CD4-positive, alpha-beta T cell treated with Interleukin-1 beta for 1 hour (primary cell): ENCODE results near the gene STX12.
"Not testable (repeated sequence)": the region's sequence is repeated elsewhere in the genome, so short reads cannot be mapped to it uniquely, and the experiment has no call there.

Experiments
- DNase-seq, 2 donors: peaks; one replicate each; pipeline ENCODE4 v3.0.0-alpha.2; 2020 to 2022

Gene STX12

DNA sequence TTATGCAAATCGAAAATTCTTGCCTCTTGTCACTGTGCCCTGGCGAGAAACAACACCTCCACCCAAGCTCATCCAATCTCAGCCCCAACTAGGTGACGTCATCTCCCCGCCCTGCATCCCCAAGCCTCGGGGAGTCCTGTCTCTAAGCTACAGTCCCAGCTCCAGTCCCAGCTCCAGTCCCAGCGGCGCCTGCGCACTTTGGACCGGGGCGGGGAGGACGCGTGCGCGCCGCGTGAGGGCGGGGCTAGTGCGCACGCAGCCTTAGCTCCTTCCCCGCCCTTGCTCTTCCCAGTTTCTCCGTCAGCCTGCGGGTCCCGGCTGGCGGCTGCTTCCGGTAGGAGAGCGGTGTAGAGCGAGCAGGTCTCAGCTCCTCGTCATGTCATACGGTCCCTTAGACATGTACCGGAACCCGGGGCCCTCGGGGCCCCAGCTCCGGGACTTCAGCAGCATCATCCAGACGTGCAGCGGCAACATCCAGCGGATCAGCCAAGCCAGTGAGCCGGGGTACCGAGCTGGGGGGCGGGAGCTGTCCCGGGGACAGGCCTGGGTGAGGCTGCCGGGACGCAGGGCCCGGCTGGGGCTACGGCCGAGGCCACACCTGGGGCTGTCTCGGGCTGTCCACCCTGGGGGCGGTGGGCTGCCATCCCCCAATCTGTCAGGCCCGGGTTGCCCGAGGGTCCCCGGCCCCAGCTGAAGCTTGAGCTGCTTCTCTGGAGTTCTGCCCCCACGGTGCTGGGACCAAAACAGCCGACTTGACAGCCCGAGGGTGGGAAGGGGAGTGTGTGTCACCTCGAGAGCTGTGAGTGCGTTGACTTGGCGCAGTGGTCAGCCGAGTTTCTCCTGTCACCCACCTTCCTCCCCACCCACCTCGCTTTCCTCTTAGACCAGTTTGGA is at the start of gene STX12:
Gene STX12 (plus strand): TSS at position 288 of the 894 bp plus-strand sequence. CDS start 89 bp downstream, at position 377.
- peak; percentile 99 to 100 for DNase-seq

DNA sequence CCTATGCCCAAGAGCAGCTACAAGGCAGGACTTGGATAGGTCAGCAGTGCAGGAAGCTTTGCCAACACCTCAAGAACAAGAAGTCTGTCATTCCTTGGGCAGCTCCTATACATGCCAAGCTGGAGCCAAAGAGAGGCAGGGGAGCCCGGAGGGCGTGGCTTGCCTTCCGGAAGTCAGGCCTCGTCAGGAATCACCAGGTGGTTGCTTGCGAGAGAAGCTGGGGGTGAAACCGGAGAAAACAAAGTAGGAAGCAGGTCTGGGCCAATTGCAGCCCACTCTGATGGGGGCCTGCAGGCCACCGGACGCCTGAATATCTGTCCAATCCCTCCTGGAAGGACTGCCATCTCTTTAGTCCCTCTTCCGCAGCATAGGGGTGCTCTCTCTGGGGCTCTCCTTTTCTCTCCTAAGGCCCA is 48.1 kb upstream of the STX12 start:
- DNase-seq = peak in 1 of 2 donors; percentile 24

DNA sequence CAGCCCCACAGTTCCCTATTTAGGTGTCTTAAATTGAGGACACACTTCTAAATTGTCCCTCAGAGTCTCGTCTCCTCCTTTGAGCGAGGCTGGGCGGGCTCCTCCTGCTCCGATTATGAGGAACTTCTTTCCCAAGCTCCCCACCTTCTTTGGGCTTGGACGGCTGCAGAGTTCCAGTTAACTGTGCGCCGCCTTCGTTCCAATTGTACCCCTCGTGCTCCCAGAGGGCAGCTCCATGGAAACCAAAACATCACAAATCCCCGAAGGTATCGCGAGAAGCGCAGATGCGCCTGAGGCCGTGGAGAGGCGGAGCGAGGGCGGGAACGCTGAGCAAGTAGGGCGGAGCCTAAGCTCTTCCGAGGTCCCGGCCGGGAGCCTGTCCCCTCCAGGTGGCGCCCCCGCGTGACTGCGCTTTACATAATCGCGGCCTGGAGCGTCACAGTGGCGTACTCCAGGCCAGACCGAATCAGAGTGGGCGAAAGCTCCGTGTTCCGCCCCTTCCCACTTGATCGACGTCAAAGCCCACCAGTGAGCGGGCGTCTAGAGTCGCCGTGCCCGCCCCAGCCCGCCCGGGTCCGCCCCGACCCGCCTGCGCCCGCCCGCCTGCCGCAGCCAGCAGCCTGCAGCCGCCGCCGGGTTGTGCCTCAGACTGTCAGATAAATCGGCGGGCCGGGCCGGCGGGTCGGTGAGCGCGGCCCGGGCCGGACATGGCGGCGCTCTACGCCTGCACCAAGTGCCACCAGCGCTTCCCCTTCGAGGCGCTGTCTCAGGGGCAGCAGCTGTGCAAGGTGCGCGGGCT is 47.4 kb upstream of the STX12 start, which contains the start of gene FAM76A:
Gene FAM76A (plus strand): TSS at position 588 of the 799 bp plus-strand sequence. CDS start 120 bp downstream, at position 708.
- DNase-seq = peak; percentile 100

DNA sequence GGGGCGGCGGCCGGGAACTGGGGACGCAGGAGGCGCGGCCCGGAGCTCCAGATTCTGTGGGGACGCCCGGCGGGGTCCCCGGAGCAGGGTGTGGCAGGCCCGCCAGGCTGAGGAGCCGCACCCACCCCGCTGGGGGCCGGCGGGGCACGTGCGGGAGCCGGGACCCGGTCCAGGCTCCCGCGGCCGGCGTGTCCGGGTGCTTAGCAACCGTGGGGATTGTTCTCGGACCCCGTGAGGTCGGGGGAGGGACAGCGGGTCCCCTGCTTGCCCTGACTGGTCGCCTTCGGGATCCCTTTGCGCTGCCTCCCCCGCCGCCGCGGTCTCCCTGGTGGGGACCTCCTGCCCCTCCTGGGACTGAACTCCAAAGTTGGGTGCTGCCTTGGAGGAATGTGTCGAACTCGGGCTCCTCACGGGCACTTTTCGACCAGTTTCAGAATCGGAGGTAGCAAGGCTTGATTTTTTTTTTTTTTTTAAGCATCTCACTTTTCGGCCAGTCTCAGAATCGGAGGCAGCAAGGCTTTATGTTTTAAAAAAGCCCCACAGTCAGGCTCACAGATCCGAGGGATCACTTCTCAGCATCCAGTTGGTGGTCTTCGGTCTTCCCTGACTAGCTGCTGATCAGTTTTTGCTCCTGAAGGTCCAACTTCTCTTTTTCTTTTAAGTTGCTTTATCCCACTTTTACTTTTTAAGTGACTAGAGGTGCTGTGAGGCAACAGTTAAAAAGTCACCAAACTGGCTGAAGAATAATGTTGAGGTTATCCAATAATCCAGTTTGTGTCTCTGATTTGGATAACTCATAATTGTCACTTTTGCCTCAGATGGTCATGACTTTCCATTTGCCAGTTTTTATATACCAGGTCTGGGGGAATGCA is 46.6 kb upstream of the STX12 start:
- DNase-seq = peak in 1 of 2 donors; percentile 49

DNA sequence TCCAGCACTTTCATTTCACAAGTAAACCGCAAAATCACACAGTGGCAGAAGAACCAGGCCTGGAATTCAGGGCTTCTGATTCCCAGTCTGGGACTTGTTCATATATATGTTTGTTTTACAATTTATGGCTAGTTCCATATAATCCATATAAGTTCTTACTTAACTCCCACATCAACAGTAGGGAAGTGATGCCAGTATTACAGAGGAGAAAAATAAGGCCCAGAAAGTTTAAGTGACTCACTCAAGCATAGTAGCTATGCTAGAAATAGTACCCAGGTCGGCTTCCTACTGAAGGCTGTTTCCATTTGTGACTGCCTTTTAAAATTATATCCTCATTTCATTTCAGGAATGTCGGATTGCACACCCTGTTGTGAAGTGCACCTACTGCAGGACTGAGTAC is 45.9 kb upstream of the STX12 start:
- DNase-seq = no peak

DNA sequence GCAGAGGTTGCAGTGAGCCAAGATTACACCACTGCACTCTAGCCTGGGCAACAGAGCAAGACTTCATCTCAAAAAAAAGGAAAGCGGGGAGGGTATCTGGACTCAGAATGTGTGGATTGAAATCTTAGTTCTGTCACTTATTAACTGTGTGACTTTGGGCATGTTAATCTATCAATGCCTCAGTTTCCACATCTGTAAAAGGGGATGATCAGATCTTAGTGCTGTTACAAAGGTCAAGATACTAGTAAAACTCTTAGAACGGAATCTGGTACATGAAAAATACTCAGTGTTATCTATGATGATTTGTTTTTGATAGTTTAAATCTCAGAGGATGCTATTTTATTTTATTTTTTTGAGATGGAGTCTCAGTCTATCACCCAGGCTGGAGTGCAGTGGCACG is 36.8 kb upstream of the STX12 start:
- DNase-seq = no peak

DNA sequence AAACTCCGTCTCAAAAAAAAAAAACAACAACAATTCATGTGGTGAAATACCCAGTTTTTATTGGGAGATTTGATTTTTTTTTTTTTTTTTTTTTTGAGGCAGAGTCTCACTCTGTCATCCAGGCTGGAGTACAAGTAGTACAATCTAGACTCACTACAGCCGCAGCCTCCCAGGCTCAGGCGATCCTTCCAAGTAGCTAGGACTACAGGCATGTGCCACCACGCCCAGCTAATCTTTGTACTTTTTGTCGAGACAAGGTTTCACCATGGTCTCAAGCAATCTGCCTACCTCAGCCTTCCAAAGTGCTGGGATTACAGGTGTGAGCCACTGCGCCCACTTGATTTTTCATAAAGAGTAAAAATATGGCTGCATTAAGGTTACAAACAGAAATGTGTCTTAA is 31.9 kb upstream of the STX12 start:
- no peak for DNase-seq

DNA sequence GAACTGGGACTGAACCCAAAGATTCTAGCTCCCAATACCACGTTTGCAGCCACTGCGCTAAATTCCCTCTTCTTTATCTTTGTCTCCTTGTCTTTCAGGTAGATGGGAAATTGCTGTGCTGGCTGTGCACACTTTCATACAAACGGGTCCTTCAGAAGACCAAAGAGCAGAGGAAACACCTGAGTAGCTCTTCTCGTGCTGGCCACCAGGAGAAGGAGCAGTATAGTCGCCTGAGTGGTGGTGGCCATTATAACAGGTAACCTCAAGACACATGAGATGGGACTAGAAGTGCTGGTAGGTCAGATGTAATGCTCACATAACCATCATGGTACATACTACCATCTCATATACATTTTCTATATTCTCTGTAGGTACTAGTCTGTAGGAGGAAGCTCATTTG is 28.5 kb upstream of the STX12 start:
- DNase-seq = no peak

DNA sequence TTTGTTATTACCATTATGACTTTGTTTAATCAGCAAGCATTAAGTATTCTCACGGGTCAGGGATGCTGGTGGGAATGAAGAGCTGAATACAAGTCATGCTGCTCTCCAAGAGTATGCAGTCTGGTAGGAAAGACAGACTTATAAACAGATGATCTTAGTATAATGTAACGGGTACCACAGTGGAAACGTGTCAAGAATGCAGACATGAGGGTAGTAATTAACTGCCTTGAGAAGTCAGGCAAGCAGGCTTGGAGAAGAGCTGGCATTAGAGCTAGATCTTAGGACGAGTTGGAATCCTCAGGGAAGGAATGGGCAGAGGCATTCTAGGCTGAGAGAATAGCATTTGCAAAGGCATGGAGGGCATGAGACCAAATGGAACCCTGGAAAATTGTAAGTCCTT is 27.6 kb upstream of the STX12 start:
- no peak for DNase-seq

DNA sequence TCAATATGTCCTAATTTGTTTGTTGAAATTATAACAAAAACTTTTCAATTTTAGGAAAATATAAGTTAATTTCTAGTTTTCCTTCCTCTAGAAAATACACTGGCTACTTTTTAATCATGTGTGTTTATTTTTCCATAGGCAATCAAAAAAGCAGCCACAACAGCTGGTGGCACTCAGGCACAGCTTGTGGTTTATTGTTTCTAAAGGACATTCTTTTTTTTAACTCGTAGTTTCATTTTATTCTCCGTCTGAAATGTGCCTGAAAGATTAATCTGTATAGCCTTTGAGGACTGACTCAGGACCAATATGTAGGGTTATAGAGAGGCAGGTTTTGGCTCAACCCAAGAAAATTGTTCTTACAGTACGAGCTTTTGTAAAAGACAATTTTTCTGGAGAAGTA is 20.7 kb upstream of the STX12 start:
- DNase-seq = no peak

DNA sequence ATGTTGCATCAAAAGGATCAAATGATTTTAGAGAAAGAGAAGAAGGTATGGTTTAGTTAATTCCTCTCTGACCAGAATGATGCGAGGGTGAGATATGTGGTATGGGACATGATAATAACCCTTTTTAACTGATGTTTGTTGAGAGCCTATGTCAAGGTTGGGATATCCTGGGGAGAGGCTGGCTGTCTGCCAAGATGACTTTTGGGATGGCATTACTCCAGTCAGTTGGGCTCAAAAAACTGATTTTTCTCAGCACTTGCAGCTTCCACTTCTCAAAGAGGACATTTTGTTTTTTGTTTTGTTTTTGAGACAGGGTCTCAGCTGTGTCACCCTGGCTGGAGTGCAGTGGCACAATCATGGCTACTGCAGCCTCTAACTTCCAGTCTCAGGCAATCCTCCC is 17.7 kb upstream of the STX12 start:
- no peak for DNase-seq

DNA sequence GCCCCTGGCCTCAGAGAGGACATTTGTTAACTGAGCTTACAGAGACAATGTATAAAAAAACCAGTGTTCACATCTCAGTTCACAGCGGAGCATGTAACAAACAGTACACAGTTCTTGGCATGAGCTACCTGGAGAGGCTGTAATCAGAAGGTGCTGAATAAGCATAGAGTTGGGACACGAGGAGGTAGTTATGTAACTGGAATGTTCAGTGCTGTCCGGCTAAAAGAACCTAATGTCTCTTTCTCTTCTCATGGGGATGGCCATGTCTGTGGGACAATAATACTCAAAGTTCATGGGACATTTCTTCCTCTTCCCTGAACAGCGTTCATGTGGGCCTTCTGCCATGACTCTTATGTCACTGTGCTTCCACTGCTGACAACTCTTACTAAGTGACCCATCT is 17.2 kb upstream of the STX12 start:
- DNase-seq = no peak

DNA sequence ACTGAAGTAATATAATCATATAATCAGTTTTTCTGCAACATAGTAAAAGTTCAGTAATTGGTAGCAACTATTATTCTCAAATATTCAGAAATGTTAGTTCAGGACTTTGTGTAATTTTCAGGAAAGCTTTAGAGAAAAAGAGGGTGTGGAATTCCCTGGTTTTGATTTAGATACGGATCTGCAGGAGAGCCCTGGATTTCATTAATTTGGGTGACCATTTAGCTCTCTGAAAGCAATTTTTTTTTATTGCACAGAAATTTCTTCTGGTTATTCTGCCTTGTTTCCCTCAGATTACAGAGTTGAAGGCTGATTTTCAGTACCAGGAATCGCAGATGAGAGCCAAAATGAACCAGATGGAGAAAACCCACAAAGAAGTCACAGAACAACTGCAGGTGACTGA is 13.8 kb upstream of the STX12 start:
- DNase-seq = no peak

DNA sequence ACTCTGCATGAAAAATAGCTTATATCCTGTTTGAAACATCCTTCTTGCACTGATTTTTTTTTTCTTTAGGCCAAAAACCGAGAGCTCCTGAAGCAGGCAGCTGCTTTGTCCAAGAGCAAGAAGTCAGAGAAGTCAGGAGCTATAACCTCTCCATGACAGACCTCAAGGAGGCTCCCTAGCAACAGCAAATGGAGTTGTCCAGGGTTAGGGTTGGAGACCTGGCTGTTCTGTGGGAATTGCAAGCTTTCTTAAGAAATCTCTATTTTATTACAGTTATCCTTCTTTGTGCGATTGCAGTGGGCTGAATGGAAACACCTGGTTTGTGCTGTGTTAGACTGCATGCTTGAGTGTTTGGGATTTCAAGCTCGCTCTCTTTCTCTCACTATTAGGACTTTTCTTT is 12.6 kb upstream of the STX12 start:
- no peak for DNase-seq

DNA sequence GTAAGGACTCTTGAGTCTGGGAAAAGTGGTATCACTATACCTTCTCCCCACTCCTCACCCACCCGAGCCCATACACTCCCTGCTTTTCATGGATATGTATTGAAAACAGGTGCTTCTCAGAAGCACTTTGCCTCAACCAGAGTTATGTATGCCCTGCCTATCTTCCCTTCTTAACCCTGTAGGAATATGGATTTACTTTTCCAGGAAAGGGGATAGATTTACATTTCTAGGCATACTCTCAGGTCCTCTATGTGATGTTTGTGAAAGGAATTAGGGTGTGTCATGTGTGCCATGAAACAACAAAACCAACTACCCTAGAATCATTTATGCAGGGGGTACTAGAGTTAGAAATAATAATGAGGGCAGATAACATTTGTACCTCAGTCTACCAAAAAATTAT is 11.0 kb upstream of the STX12 start:
- DNase-seq = no peak

DNA sequence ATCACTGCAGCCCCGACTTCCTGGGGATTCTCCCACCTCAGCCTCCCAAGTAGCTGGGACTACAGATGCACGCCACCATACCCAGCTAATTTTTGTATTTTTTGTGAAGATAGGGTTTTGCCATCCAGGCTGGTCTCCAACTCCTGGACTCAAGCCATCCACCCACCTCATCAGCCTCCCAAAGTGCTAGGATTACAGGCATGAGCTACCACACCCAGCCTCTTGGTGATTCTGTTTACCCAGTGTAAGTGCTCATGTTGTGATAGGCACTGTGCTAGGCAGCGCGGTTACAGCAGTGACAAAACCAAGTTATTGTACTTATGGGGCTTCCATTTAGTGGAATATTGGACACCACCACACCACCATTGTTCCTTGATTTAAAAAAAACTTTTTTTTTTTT is 9.7 kb upstream of the STX12 start:
- no peak for DNase-seq

DNA sequence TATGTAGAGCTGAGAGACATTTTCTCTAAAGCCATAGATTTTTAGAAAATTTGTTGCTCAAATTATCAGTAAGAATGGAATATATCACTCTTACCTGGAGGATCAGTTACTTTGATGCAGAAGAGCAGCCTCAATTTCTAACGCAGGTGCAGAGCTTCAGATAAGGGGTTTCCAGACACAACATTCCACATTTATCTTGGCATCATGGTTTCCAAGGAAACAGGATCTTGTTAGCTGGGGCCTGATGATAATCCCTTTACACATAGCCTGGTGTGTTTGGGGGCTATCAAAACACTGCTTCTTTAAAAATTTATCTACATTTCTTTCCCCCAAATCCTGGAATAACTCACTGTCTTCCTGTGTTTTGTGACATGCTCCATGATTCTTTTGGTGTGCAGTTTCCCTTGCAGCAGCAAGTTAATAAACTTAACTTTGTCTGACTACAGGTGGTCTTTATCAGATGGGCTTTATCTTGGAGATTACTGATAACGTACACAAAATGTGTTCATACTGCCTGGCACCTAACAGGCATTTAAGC is 2.7 kb upstream of the STX12 start:
- no peak for DNase-seq

DNA sequence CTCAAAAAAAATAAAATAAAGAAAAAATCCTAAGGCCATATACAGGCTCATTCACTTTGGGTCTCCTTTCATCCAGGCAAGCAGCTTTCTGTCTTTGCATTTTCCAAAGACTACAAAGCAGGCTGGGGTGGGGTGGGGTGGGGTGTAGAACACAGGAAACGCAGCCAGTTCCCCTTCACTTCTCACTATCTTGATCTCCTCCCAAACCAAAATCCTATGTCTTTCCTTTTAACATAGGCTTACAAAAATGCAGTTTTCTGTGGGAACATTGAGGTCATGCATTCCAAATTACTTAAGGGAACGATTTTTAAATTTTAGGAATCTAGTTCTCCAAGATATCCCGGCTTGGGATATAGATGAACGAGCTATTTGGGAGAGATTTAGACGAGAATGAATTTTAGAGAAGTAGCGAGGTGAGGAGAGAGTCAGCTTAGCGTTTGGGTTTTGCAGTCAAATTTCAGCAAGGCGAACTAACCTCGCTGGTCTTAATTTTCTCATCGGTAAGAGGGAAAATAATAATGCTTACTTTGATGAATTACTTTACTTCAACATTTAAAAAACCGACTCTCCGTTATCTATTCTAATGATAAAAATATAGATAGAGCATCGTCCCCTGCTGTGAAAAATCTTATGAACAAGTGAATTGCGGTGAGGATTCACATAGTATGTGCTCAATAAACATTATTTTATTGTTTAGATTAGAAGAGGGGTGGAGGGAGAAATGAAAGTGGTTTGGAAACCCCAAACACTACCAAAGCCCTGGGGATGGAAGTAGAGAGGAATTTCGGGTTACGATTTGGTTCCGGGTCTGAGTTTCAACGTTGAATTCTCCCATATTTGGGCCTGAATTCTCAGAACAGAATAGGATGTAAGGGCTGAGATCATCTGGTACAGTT is 735 bp upstream of the STX12 start:
- DNase-seq = no peak

DNA sequence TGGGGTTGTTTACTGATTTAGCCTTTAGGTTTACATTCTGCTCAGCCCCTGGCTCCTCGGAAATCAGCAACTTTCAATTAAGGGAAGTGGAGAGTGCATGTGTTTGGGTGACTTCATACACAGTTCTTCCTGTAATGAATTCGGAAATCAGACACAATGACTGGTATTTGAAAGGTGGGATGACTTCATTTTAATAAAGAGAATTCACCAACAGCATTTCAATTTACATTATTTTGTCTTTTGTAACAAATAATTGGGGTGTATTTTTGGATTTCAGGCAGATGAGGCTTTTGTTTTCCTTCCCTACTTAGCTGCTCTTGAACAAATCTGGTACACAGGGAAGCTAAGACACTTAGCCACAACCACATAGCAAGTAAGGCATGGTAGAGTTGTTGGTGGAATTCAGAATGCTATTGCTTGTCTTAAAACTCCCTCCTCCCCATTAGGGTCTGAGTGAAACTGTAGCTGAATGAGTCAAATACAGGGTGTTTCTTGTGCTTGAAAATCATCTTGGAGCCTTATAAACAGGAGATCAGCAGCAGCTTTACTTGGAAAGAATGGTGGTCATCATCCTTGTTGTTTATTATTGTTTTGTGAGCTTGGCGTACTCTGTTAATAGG is 917 bp downstream of the STX12 start:
- DNase-seq = no peak

DNA sequence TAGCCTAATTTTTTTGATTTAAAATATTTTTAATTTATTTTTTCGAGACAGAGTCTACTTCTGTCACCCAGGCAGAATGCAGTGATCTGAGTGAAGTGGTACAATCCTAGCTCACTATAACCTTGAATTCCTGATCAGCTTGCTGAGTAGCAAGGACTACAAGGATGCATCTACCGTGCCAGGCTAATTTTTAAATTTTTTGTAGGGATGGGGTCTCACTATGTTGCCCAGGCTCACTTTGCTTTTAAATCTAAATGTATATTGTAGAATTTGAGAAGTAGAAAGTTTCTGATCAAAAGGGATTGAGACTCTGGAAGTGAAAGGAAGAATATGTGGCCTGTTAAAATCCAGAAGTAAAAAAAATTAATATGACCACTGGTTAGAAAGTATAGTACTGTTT is 1.6 kb downstream of the STX12 start:
- no peak for DNase-seq

DNA sequence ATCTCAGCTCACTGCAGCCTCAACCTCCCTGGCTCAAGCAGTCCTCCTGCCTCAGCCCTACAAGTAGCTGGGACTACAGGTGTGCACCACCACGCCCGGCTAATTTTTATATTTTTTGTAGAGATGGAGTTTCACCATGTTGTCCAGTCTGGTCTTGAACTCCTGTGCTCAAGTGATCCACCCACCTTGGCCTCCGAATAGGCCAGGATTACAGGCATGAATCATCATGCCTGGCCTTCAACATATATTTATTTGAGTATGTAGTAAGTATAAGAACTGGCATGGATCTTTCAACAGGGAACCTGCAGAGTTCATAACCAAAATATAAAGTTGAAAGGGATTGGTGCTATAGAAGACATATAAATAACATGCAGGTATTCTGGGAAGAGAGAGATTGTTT is 2.3 kb downstream of the STX12 start:
- not testable (repeated sequence) for DNase-seq
